Measurements from ENCODE around the gene KDM4E.

The KDM4E gene

GRCh38 chr11:95050595-95051202, 25.6 kb downstream of the KDM4E start:
- TF ChIP-seq CTCF (IDR thresholded peaks at IDR 0.05; ENCODE audit: low read length, missing control alignments), result no peak
- no peak overlapping the region for H3K4me3 ChIP-seq (replicated peaks; ENCODE audit: low read depth, low read length)
- no peak for DNase-seq (ENCODE audit: low read depth)

GRCh38 chr11:95054356-95054755, 29.3 kb downstream of the KDM4E start:
- H3K4me3 ChIP-seq (replicated peaks; ENCODE audit: low read depth, low read length), result no peak overlapping the region
- no peak for TF ChIP-seq CTCF (IDR thresholded peaks at IDR 0.05; ENCODE audit: low read length, missing control alignments)
- DNase-seq (ENCODE audit: low read depth), result no peak

- no peak for TF ChIP-seq CTCF (IDR thresholded peaks at IDR 0.05; ENCODE audit: low read length, missing control alignments)
- H3K4me3 ChIP-seq (replicated peaks; ENCODE audit: low read depth, low read length), result no peak overlapping the region
Measured at GRCh38 chr11:95055283-95055897, 30.3 kb downstream of the KDM4E start.

GRCh38 chr11:95057959-95058358, 32.9 kb downstream of the KDM4E start:
- no peak for TF ChIP-seq CTCF (IDR thresholded peaks at IDR 0.05; ENCODE audit: low read length, missing control alignments)
- no peak overlapping the region for H3K4me3 ChIP-seq (replicated peaks; ENCODE audit: low read depth, low read length)
- DNase-seq (ENCODE audit: low read depth), result no peak

More at GRCh38 chr11:95055283-95055897, 30.3 kb downstream of the KDM4E start:
- DNase-seq (ENCODE audit: low read depth), result no peak

- no peak for DNase-seq (ENCODE audit: low read depth)
- H3K4me3 ChIP-seq (replicated peaks; ENCODE audit: low read depth, low read length), result no peak overlapping the region
- no peak for TF ChIP-seq CTCF (IDR thresholded peaks at IDR 0.05; ENCODE audit: low read length, missing control alignments)
Measured at GRCh38 chr11:95058621-95059020, 33.6 kb downstream of the KDM4E start.

- no peak for TF ChIP-seq CTCF (IDR thresholded peaks at IDR 0.05; ENCODE audit: low read length, missing control alignments)
- no peak overlapping the region for H3K4me3 ChIP-seq (replicated peaks; ENCODE audit: low read depth, low read length)
- no peak for DNase-seq (ENCODE audit: low read depth)
Measured at GRCh38 chr11:95059046-95059445, 34.0 kb downstream of the KDM4E start.

GRCh38 chr11:95065336-95065735, 40.3 kb downstream of the KDM4E start:
- no peak for DNase-seq (ENCODE audit: low read depth)
- no peak for TF ChIP-seq CTCF (IDR thresholded peaks at IDR 0.05; ENCODE audit: low read length, missing control alignments)
- H3K4me3 ChIP-seq (replicated peaks; ENCODE audit: low read depth, low read length), result no peak overlapping the region

All from fibroblast of pulmonary artery (primary cell).